GM12878 (cell line): ENCODE data around the gene C17orf107. TPM values are rescaled to one million over a fixed set of nuclear protein-coding genes. Genes with fewer than 3 reads are reported as not detected.

Source experiments
- ASH2L ChIP-seq: fragments of 300-600, 200-600 bp; sonication (generic); IDR thresholded peaks from 2 replicates; pipeline ENCODE4 v1.6.1; 2017; ENCODE audit warnings: low read depth, mild to moderate bottlenecking, borderline replicate concordance
- BCL11A ChIP-seq: IDR thresholded peaks from 2 replicates; pipeline ENCODE4 v1.6.1; 2011; ENCODE audit warnings: low read depth, low read length
- CBFB ChIP-seq: IDR thresholded peaks from 2 replicates; pipeline ENCODE4 v1.6.1; 2016; ENCODE audit warnings: antibody characterized with exemption, low read depth
- CBX3 ChIP-seq: fragments of 200-600 bp; sonication (generic); IDR thresholded peaks from 2 replicates; pipeline ENCODE4 v1.6.1; 2016; ENCODE audit warnings: low read depth, borderline replicate concordance
- CEBPB ChIP-seq, 2 experiments: fragments of 150-350 bp in 1 of 2; IDR thresholded peaks; 2 replicates each; pipeline ENCODE4 v1.6.1; 2012 to 2014; ENCODE audit warnings: low read depth in 2 of 2, low read length in 2 of 2, borderline replicate concordance in 1 of 2, inconsistent platforms in 1 of 2
- EED ChIP-seq: sonication (generic); IDR thresholded peaks from 2 replicates; pipeline ENCODE4 v1.6.1; 2016; ENCODE audit warnings: antibody characterized with exemption, low read depth
- EP300 ChIP-seq, 2 experiments: fragments of 150-350 bp in 1 of 2; IDR thresholded peaks; 2 replicates each; pipeline ENCODE4 v1.6.1; 2011 to 2012; ENCODE audit warnings: low read depth in 2 of 2, low read length in 2 of 2, borderline replicate concordance in 1 of 2, improper control_type of control experiment in 1 of 2, inconsistent platforms in 1 of 2; ENCODE audit not compliant: control insufficient read depth in 1 of 2
- HDAC2 ChIP-seq: fragments of 200-600 bp; sonication (generic); IDR thresholded peaks from 2 replicates; pipeline ENCODE4 v1.6.1; 2017
- IKZF1 ChIP-seq: fragments of 450-650 bp; conservative IDR thresholded peaks from 2 replicates; pipeline ENCODE4 v1.6.1; 2017; ENCODE audit warnings: antibody characterized with exemption, mild to moderate bottlenecking
- NBN ChIP-seq: fragments of 450-650 bp; IDR thresholded peaks from 2 replicates; pipeline ENCODE4 v1.6.1; 2016
- NFIC ChIP-seq: IDR thresholded peaks from 2 replicates; pipeline ENCODE4 v1.6.1; 2012; ENCODE audit warnings: low read depth, mild to moderate bottlenecking, inconsistent platforms, low read length, moderate library complexity
- PKNOX1 ChIP-seq: fragments of 450-650 bp; IDR thresholded peaks from 2 replicates; pipeline ENCODE4 v1.6.1; 2016; ENCODE audit warnings: mild to moderate bottlenecking
- POLR2AphosphoS5 ChIP-seq: IDR thresholded peaks from 2 replicates; pipeline ENCODE4 v1.6.1; 2011; ENCODE audit warnings: mild to moderate bottlenecking, low read length, inconsistent platforms
- POU2F2 ChIP-seq: IDR thresholded peaks from 3 replicates; pipeline ENCODE4 v1.6.1; 2011; ENCODE audit warnings: low read depth, mild to moderate bottlenecking, low read length, borderline replicate concordance
- RAD21 ChIP-seq: IDR thresholded peaks from 2 replicates; pipeline ENCODE4 v1.6.1; 2011; ENCODE audit warnings: mild to moderate bottlenecking, low read depth, low read length, moderate library complexity; ENCODE audit not compliant: insufficient read depth
- REST ChIP-seq: IDR thresholded peaks from 2 replicates; pipeline ENCODE4 v1.6.1; 2012; ENCODE audit warnings: mild to moderate bottlenecking, low read depth, low read length
- RUNX3 ChIP-seq: IDR thresholded peaks from 2 replicates; pipeline ENCODE4 v1.6.1; 2012; ENCODE audit warnings: low read length, inconsistent platforms
- SIN3A ChIP-seq: IDR thresholded peaks from 2 replicates; pipeline ENCODE4 v1.6.1; 2012; ENCODE audit warnings: low read depth, low read length, improper control_type of control experiment
- SP1 ChIP-seq: IDR thresholded peaks from one replicate; pipeline ENCODE4 v1.6.1; 2011; ENCODE audit warnings: low read depth, low read length
- SPI1 ChIP-seq: IDR thresholded peaks from 2 replicates; pipeline ENCODE4 v1.6.1; 2011; ENCODE audit warnings: low read depth, mild to moderate bottlenecking, low read length, moderate library complexity, borderline replicate concordance; ENCODE audit not compliant: insufficient read depth
- STAT1 ChIP-seq: fragments of 450-650 bp; conservative IDR thresholded peaks from 2 replicates; pipeline ENCODE4 v1.6.1; 2014; ENCODE audit warnings: antibody characterized with exemption, mild to moderate bottlenecking
- YY1 ChIP-seq: IDR thresholded peaks from 2 replicates; pipeline ENCODE4 v1.6.1; 2011; ENCODE audit warnings: low read depth, mild to moderate bottlenecking, low read length
- ZBED1 ChIP-seq: IDR thresholded peaks from 2 replicates; pipeline ENCODE4 v1.6.1; 2016; ENCODE audit warnings: borderline replicate concordance
- polyA plus RNA-seq, 11 experiments: library from polyadenylated mRNA; depleted of rRNA in 4 of 11; unstranded in 6 of 11; stranded (reverse) in 5 of 11; fragments of >200 nt; fragmentation: Nextera tagmentation in 4 of 11; fragmentation: Illumina TruSeq in 1 of 11; extraction: Ambion mirVana in 4 of 11; extraction: Trizol in 1 of 11; gene quantifications; 1 replicate in 1 of 11; 2 replicates in 10 of 11; pipeline versions ENCODE4 v1.2.1 to v1.2.3, GENCODE V29; 2011 to 2016; ENCODE audit warnings: inconsistent platforms in 2 of 11, missing spikeins in 2 of 11, low read depth in 1 of 11
- total RNA-seq, 4 experiments: library from RNA; depleted of rRNA in 3 of 4; stranded (reverse); fragments of >200 nt in 3 of 4; fragmentation: Illumina TruSeq in 1 of 4; extraction: Trizol in 1 of 4; gene quantifications; 2 replicates each; pipeline versions ENCODE4 v1.2.1 to v1.2.3, GENCODE V29; 2013 to 2021
- TF ChIP-seq, protein P1 (sequence below): IDR thresholded peaks from 2 replicates; pipeline ENCODE4 v1.6.1; 2011; ENCODE audit warnings: borderline replicate concordance, low read depth, mild to moderate bottlenecking, moderate library complexity, low read length; ENCODE audit not compliant: insufficient read depth, poor library complexity, severe bottlenecking

C17orf107 gene
- total and polyA plus RNA-seq, 10 of the 15 experiments (the other 5 are each of a cell fraction or from before 2014, with no cell fraction given) = 0.05 to 0.46 (median 0.11) TPM; not detected in 3

DNA sequence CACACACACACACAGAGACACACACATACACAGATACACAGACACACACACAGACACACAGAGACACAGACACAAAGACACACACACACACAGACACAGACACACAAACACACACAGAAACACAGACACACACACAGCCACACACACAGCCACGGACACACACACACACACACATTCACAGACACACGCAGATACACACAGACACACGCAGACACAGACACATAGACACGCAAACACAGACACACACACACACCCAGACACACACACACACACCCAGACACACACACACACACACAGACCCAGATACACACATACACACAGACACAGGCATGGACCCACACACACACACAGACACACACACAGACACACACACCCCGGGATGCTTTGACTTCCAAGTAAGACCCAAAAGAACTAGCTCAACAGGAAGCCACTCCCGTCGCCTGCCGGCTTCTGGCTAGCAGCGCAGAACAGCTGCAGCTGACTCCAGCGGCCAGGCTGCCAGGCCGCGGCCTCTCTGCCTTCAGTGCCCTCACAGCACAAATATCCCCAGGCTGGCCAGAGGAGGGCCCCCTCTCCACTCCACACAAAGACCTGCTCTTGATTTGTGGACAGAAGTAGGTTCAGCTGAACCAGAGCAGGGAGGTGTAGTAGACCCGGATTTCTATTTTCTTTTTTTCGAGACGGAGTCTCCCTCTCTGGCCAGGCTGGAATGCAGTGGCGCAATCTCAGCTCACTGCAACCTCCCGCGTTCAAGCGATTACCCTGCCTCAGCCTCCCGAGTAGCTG is 9.6 kb downstream of the C17orf107 start (continued):
- TF ChIP-seq YY1 = peak; percentile 69; the same call in 1 of the 2 replicates
- no peak for TF ChIP-seq ZBED1
- no peak for TF ChIP-seq REST
- no peak for TF ChIP-seq NFIC
- peak; percentile 54 for TF ChIP-seq IKZF1
- TF ChIP-seq HDAC2 = no peak
- peak; percentile 90 for TF ChIP-seq RAD21
- TF ChIP-seq STAT1 = no peak; the same call in 1 of the 2 replicates
- TF ChIP-seq, protein P1, sequence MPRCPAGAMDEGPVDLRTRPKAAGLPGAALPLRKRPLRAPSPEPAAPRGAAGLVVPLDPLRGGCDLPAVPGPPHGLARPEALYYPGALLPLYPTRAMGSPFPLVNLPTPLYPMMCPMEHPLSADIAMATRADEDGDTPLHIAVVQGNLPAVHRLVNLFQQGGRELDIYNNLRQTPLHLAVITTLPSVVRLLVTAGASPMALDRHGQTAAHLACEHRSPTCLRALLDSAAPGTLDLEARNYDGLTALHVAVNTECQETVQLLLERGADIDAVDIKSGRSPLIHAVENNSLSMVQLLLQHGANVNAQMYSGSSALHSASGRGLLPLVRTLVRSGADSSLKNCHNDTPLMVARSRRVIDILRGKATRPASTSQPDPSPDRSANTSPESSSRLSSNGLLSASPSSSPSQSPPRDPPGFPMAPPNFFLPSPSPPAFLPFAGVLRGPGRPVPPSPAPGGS = no peak
- no peak for TF ChIP-seq CBFB
- no peak for TF ChIP-seq BCL11A
- TF ChIP-seq NBN = peak; percentile 91
- TF ChIP-seq PKNOX1 = no peak
- TF ChIP-seq POLR2AphosphoS5 = no peak
- TF ChIP-seq CEBPB (IDR thresholded peaks at IDR 0.05; ENCODE audit: borderline replicate concordance in 1 of 2, low read depth in 2 of 2, low read length in 2 of 2) = no peak
- TF ChIP-seq ASH2L = no peak
- TF ChIP-seq SP1 = no peak
- no peak for TF ChIP-seq SIN3A
- TF ChIP-seq CBX3 = no peak
- TF ChIP-seq RUNX3 = no peak
- TF ChIP-seq EP300 (IDR thresholded peaks at IDR 0.05; ENCODE audit: borderline replicate concordance in 1 of 2, control insufficient read depth in 1 of 2, low read depth in 2 of 2, low read length in 2 of 2) = no peak
- TF ChIP-seq POU2F2 = no peak
- TF ChIP-seq SPI1 = no peak
- 0 out of 2 replicates have a peak, but pooled peaks have one; percentile 15 for TF ChIP-seq EED
